ENCODE data around the gene MCF2L2.

MCF2L2 gene

GRCh38 chr3:183288117-183288516, 140.3 kb downstream of the MCF2L2 start:
- ATAC-seq = no peak
- no peak for TF ChIP-seq OSR1 (CRISPR knock-in tag; IDR thresholded peaks at IDR 0.05)
- TF ChIP-seq TCF4 (CRISPR knock-in tag; IDR thresholded peaks at IDR 0.05; ENCODE audit: borderline replicate concordance) = no peak
- TF ChIP-seq ZNF8 (CRISPR knock-in tag; IDR thresholded peaks at IDR 0.05) = no peak
- TF ChIP-seq ZNF565 (CRISPR knock-in tag; conservative IDR thresholded peaks at IDR 0.05; ENCODE audit: low read depth) = no peak
- TF ChIP-seq BACH2 (CRISPR knock-in tag; IDR thresholded peaks at IDR 0.05; ENCODE audit: borderline replicate concordance) = no peak
- no peak for TF ChIP-seq PPARA (CRISPR knock-in tag; IDR thresholded peaks at IDR 0.05; ENCODE audit: borderline replicate concordance)
- TF ChIP-seq PATZ1 (CRISPR knock-in tag; IDR thresholded peaks at IDR 0.05; ENCODE audit: borderline replicate concordance) = no peak
- no peak for TF ChIP-seq ZFP30 (CRISPR knock-in tag; IDR thresholded peaks at IDR 0.05)
- TF ChIP-seq RARB (CRISPR knock-in tag; IDR thresholded peaks at IDR 0.05) = no peak
- TF ChIP-seq ZFP3 (CRISPR knock-in tag; IDR thresholded peaks at IDR 0.05) = no peak
- TF ChIP-seq TSHZ2 (CRISPR knock-in tag; IDR thresholded peaks at IDR 0.05) = no peak

GRCh38 chr3:183287301-183287971, 141.0 kb downstream of the MCF2L2 start:
- peak; percentile 27 for ATAC-seq
- TF ChIP-seq ISL1 (CRISPR knock-in tag; IDR thresholded peaks at IDR 0.05) (peak; percentile 42), POU6F1 (CRISPR knock-in tag; IDR thresholded peaks at IDR 0.05; ENCODE audit: borderline replicate concordance, low read depth) (no peak)

GRCh38 chr3:183285828-183286457, 142.5 kb downstream of the MCF2L2 start:
- ATAC-seq = peak; percentile 94
- TF ChIP-seq ZNF565 (CRISPR knock-in tag; conservative IDR thresholded peaks at IDR 0.05; ENCODE audit: low read depth) = no peak
- TF ChIP-seq ISL1 (CRISPR knock-in tag; IDR thresholded peaks at IDR 0.05) = peak; percentile 56
- no peak for TF ChIP-seq OSR1 (CRISPR knock-in tag; IDR thresholded peaks at IDR 0.05)
- peak; percentile 39; the same call in 1 of the 2 replicates for TF ChIP-seq TOX (CRISPR knock-in tag; IDR thresholded peaks at IDR 0.05; ENCODE audit: borderline replicate concordance)
- TF ChIP-seq CSDC2 (CRISPR knock-in tag; IDR thresholded peaks at IDR 0.05) = 0 out of 2 replicates have a peak, but pooled peaks have one; percentile 31
- TF ChIP-seq TCF4 (CRISPR knock-in tag; IDR thresholded peaks at IDR 0.05; ENCODE audit: borderline replicate concordance) = peak; percentile 93
- peak; percentile 72 for TF ChIP-seq PATZ1 (CRISPR knock-in tag; IDR thresholded peaks at IDR 0.05; ENCODE audit: borderline replicate concordance)
- TF ChIP-seq ARNTL (CRISPR knock-in tag; IDR thresholded peaks at IDR 0.05; ENCODE audit: borderline replicate concordance, low read depth) = no peak
- TF ChIP-seq ZFP3 (CRISPR knock-in tag; IDR thresholded peaks at IDR 0.05) = peak; percentile 81; the same call in 1 of the 2 replicates
- peak; percentile 73 for TF ChIP-seq TSHZ2 (CRISPR knock-in tag; IDR thresholded peaks at IDR 0.05)
- TF ChIP-seq POU6F1 (CRISPR knock-in tag; IDR thresholded peaks at IDR 0.05; ENCODE audit: borderline replicate concordance, low read depth) = no peak
- TF ChIP-seq SNAI2 (CRISPR knock-in tag; IDR thresholded peaks at IDR 0.05) = no peak
- 0 out of 2 replicates have a peak, but pooled peaks have one; percentile 6 for TF ChIP-seq ZC3H10 (CRISPR knock-in tag; IDR thresholded peaks at IDR 0.05)

Measured in SK-N-SH treated with all-trans-retinoic acid at 6 μM for 48 hours (cell line).